GM12891 (cell line): ENCODE measurements around the gene CFAP92.

Experiments
- DNase-seq: peaks from one replicate; pipeline ENCODE4 v3.0.0; 2011; ENCODE audit warnings: low spot score; ENCODE audit not compliant: insufficient read length
- FAIRE-seq: peaks from 2 replicates; lab custom pipeline; 2011; peaks lifted over from hg19 to GRCh38; lab: Jason Lieb, UNC
- PAX5 ChIP-seq: IDR thresholded peaks from 2 replicates; pipeline ENCODE4 v1.6.1; 2011; ENCODE audit warnings: low read length, moderate library complexity, mild to moderate bottlenecking; ENCODE audit not compliant: insufficient read depth, severe bottlenecking
- POLR2A ChIP-seq: IDR thresholded peaks from 2 replicates; pipeline ENCODE4 v1.6.1; 2011; ENCODE audit warnings: low read depth, low read length, control low read depth
- POLR2AphosphoS5 ChIP-seq: IDR thresholded peaks from 2 replicates; pipeline ENCODE4 v1.6.1; 2011; ENCODE audit warnings: low read depth, low read length, control low read depth
- POU2F2 ChIP-seq: IDR thresholded peaks from 2 replicates; pipeline ENCODE4 v1.6.1; 2011; ENCODE audit warnings: low read depth, mild to moderate bottlenecking, control low read depth, low read length, moderate library complexity
- SPI1 ChIP-seq: IDR thresholded peaks from 2 replicates; pipeline ENCODE4 v1.6.1; 2011; ENCODE audit warnings: low read depth, low read length, control low read depth
- TAF1 ChIP-seq: IDR thresholded peaks from 2 replicates; pipeline ENCODE4 v1.6.1; 2011; ENCODE audit warnings: low read depth, low read length, control low read depth

Gene CFAP92

GRCh38 chr3:129000742-129001100 lies 6.8 kb upstream of the CFAP92 start:
- no peak for TF ChIP-seq POU2F2
- TF ChIP-seq SPI1, result no peak
- TF ChIP-seq POLR2A, result no peak
- no peak for TF ChIP-seq PAX5
- no peak for TF ChIP-seq TAF1
- no peak for TF ChIP-seq POLR2AphosphoS5
- FAIRE-seq, result no peak
- no peak for DNase-seq

GRCh38 chr3:128999102-128999501 lies 5.2 kb upstream of the CFAP92 start:
- no peak for FAIRE-seq
- TF ChIP-seq POLR2A (no peak), POU2F2 (no peak), POLR2AphosphoS5 (no peak), TAF1 (no peak), PAX5 (no peak), SPI1 (no peak)
- DNase-seq, result no peak

DNA sequence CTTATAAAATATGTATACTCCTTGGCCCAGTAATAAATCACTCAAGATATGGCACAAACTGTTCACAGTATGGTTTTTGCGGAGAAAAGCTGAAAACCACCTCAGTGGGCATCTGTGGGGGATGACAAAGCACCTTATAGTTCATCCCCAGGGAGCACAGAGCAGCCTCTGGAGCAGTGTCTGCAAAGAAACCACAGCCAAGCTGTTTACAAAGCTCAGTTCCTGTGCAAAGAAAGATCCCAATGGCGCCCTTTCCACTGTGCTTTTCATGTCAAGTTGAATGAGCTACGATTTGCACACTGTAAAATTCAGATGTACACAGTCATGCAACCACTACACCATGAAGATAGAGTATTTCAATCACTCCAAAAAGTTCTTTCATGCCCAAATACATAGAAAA lies 4.7 kb upstream of the CFAP92 start:
- FAIRE-seq (no peak), DNase-seq (no peak)
- TF ChIP-seq SPI1 (no peak), TAF1 (no peak), POLR2A (no peak), PAX5 (no peak), POU2F2 (no peak), POLR2AphosphoS5 (no peak)

- FAIRE-seq (no peak), DNase-seq (no peak)
- TF ChIP-seq POLR2A (no peak), POLR2AphosphoS5 (no peak), TAF1 (no peak), POU2F2 (no peak), PAX5 (no peak), SPI1 (no peak)
These were observed 3.7 kb upstream of the CFAP92 start for GRCh38 chr3:128997486-128998133.

DNA sequence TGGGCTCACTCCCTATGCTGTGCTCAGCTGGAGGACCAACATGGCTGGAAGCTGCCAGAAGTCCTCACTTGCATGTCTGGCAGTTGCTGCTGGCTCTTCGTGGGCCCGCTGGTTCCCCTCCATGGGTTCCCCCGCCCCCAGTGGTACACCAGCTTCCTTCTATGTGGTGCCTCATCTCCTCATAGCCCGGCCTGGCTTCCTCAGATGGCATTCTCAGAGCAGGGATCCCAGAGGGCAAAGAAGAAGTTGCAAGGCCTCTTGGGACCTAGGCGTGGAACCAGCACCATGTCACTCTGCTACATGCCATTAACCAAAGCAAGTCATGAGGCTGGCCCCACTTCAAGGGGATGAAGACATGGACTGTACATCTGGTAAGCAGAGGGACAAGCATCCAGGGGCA lies 2.9 kb upstream of the CFAP92 start:
- TF ChIP-seq POLR2A (no peak), TAF1 (no peak), POLR2AphosphoS5 (no peak), PAX5 (no peak), POU2F2 (no peak), SPI1 (no peak)
- DNase-seq, result no peak
- FAIRE-seq, result no peak

- FAIRE-seq (no peak), DNase-seq (no peak)
- TF ChIP-seq POLR2AphosphoS5, result no peak
- TF ChIP-seq SPI1, result peak; percentile 12; the same call in 1 of the 2 replicates
These were observed 2.3 kb upstream of the CFAP92 start for GRCh38 chr3:128996200-128996599.

GRCh38 chr3:128995737-128996136 lies 1.9 kb upstream of the CFAP92 start:
- TF ChIP-seq PAX5 (no peak), SPI1 (no peak), POLR2A (no peak), POU2F2 (no peak), POLR2AphosphoS5 (no peak), TAF1 (no peak)
- DNase-seq (no peak), FAIRE-seq (no peak)

DNA sequence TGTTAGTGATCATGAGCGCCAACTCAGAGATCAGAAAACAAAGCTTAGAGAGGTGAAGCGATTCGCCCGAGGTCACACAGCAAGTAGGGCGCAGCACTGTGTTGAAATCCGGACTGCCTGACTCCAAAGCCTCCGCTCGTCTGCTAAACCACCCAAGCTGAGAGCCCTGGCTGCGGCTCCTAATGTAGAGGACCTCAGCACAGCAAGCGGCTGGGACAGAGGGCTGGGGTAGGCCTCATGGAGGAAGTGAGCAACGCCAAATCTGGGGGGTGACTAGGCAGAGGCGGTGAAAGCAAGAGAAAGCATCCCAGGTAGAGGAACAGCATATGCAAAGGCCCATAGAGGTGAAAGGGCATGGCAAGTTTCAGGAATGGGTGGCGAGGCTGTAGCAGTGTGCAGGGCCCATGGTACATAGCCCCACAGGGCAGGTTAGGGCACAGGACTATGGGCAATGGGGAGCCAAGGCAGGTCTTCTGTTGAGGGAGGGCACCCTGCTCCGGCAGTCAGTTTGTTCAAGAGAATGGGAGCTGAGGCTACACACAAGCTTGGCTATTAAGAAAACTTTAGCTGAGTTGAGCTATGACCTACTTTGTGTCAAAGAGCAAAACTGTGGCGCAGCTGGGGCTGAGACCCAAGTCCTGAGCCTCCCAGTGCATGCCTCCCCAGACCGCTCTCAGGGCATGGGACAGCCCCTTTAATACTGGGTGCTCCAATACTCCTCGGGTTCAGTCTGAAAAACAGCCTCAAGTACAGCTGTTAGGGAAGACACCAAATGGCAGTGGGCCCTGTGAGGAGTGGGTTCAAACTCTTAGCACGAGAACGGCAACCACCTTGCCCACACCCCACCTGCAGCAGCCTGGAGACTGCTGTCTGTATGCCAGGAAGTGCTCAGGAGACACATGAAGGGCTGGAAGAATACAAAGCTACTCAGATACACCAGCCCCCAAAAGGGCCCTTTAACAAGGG lies 988 bp upstream of the CFAP92 start:
- no peak for FAIRE-seq
- no peak for DNase-seq
- TF ChIP-seq PAX5, result no peak

DNA sequence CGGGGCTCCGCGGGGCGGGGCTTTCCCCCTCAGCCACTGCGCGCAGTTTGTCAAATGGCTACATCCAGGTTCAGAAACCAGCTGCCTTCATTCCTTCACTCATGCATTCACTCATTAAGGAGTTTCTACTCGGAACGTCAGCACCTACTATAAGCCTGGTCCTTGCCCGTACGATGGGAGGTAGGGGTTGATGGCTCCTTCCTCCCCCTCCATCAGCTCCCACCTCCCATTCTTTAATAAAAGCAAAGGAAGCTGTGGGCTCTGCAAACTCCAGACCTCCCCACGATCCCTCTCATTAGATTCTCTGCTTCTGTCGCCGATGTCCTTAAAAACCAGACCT lies 267 bp upstream of the CFAP92 start:
- DNase-seq (no peak), FAIRE-seq (no peak)
- TF ChIP-seq POLR2A, result no peak
- no peak for TF ChIP-seq POU2F2
- TF ChIP-seq TAF1, result no peak
- TF ChIP-seq SPI1, result no peak
- no peak for TF ChIP-seq PAX5
- no peak for TF ChIP-seq POLR2AphosphoS5

DNA sequence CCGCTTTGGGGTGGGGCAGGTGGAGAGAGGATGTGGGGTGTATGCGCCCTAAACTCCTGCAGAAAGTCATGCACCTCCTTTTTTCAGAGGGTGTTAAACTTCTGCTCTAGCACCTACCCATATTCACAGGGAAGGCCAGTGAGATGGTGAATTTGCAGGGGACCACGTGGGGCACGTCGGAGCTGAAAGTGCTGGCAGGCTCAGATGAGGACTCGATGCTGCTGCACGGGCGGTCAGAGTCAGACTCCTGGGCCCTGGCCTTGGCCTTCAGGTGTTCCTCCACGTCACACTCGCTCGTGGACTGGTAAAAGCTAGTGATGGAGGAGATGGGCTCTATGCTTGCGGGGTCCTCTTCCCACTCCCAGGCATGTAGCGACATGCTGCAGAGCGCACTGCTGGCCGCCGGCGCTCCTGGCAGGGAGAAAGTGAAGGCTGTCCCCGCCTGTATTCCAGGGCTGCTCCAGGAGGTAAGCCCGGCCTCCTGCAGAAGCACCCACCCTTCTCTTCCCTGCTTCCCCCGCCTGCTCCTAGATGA lies 883 bp downstream of the CFAP92 start:
- no peak for FAIRE-seq
- TF ChIP-seq POLR2AphosphoS5, result no peak
- TF ChIP-seq TAF1, result no peak
- no peak for TF ChIP-seq POU2F2
- no peak for TF ChIP-seq PAX5
- no peak for TF ChIP-seq POLR2A
- TF ChIP-seq SPI1, result no peak

More for the DNA sequence above, 883 bp downstream of the CFAP92 start:
- no peak for DNase-seq
